BE2C (cell line): ENCODE measurements around the gene PKP2.

Experiments used
- DNase-seq: peaks from one replicate; pipeline ENCODE4 v3.0.0-alpha.2; 2020
- H3K27me3 ChIP-seq: fragments of 250-450 bp; sonication (Bioruptor Pico); 2 replicates; pipeline ENCODE4 v1.5.1; 2020; ENCODE audit warnings: mild to moderate bottlenecking
- H3K36me3 ChIP-seq: fragments of 250-450 bp; sonication (Bioruptor Pico); 2 replicates; pipeline ENCODE4 v1.5.1; 2020; ENCODE audit warnings: mild to moderate bottlenecking
- H3K4me1 ChIP-seq: fragments of 250-450 bp; sonication (Bioruptor Pico); 2 replicates; pipeline ENCODE4 v1.5.1; 2020
- H3K4me3 ChIP-seq: 2 replicates; pipeline ENCODE4 v1.5.1; 2011; ENCODE audit warnings: low read depth, low read length
- H3K9me3 ChIP-seq: fragments of 250-450 bp; sonication (Bioruptor Pico); 2 replicates; pipeline ENCODE4 v1.5.1; 2020
- CTCF ChIP-seq: IDR thresholded peaks from 2 replicates; pipeline ENCODE4 v1.5.1; 2012; ENCODE audit warnings: mild to moderate bottlenecking, low read depth, low read length

Gene PKP2

GRCh38 chr12:32824596-32824995 is 72.0 kb downstream of the PKP2 start:
- Histone ChIP-seq H3K4me1 (no peaks in the 10 kb centered on the region; the same call in 1 of the 2 replicates), H3K9me3 (no peaks in the 10 kb centered on the region), H3K27me3 (no peaks in the 10 kb centered on the region), H3K4me3 (no peak overlapping the region), H3K36me3 (no peaks in the 10 kb centered on the region)
- TF ChIP-seq CTCF = no peak
- DNase-seq = no peak

GRCh38 chr12:32822344-32822743 is 74.2 kb downstream of the PKP2 start:
- no peak for DNase-seq
- no peaks in the 10 kb centered on the region for H3K36me3 ChIP-seq
- no peaks in the 10 kb centered on the region for H3K27me3 ChIP-seq
- no peaks in the 10 kb centered on the region; the same call in 1 of the 2 replicates for H3K4me1 ChIP-seq
- H3K4me3 ChIP-seq = no peak overlapping the region
- no peaks in the 10 kb centered on the region for H3K9me3 ChIP-seq
- no peak for TF ChIP-seq CTCF

GRCh38 chr12:32821710-32822109 is 74.9 kb downstream of the PKP2 start:
- H3K36me3 ChIP-seq = no peaks in the 10 kb centered on the region
- no peaks in the 10 kb centered on the region for H3K9me3 ChIP-seq
- H3K4me3 ChIP-seq = no peak overlapping the region
- no peaks in the 10 kb centered on the region; the same call in 1 of the 2 replicates for H3K4me1 ChIP-seq
- no peak for TF ChIP-seq CTCF
- H3K27me3 ChIP-seq = no peaks in the 10 kb centered on the region
- DNase-seq = no peak

GRCh38 chr12:32821293-32821692 is 75.3 kb downstream of the PKP2 start:
- Histone ChIP-seq H3K4me3 (no peak overlapping the region), H3K4me1 (no peaks in the 10 kb centered on the region; the same call in 1 of the 2 replicates), H3K36me3 (no peaks in the 10 kb centered on the region), H3K9me3 (no peaks in the 10 kb centered on the region), H3K27me3 (no peaks in the 10 kb centered on the region)
- no peak for TF ChIP-seq CTCF
- DNase-seq = no peak

- no peak for DNase-seq
- no peak overlapping the region for H3K4me3 ChIP-seq
- H3K36me3 ChIP-seq = no peaks in the 10 kb centered on the region
- no peaks in the 10 kb centered on the region for H3K27me3 ChIP-seq
- H3K4me1 ChIP-seq = no peaks in the 10 kb centered on the region; the same call in 1 of the 2 replicates
- H3K9me3 ChIP-seq = no peaks in the 10 kb centered on the region
- no peak for TF ChIP-seq CTCF
Observed at GRCh38 chr12:32820376-32820931, 76.1 kb downstream of the PKP2 start.

- Histone ChIP-seq H3K27me3 (no peaks in the 10 kb centered on the region), H3K9me3 (no peaks in the 10 kb centered on the region), H3K4me1 (no peaks in the 10 kb centered on the region; the same call in 1 of the 2 replicates), H3K36me3 (no peaks in the 10 kb centered on the region), H3K4me3 (no peak overlapping the region)
- no peak for TF ChIP-seq CTCF
- no peak for DNase-seq
Observed at GRCh38 chr12:32819424-32819823, 77.2 kb downstream of the PKP2 start.
